ENCODE data around the gene RCAN2.

The RCAN2 gene

GRCh38 chr6:46174904-46175303 is 316.3 kb downstream of the RCAN2 start:
- TF ChIP-seq SIN3A (IDR thresholded peaks at IDR 0.05; ENCODE audit: borderline replicate concordance, insufficient read depth, low read length) (no peak), REST (IDR thresholded peaks at IDR 0.05; ENCODE audit: insufficient read depth in 1 of 2, low read depth in 2 of 2, low read length in 2 of 2) (no peak), POLR2AphosphoS5 (IDR thresholded peaks at IDR 0.05; ENCODE audit: low read depth, low read length) (no peak), FOXP2 (optimal IDR thresholded peaks at IDR 0.05; ENCODE audit: borderline replicate concordance, extremely low read depth, extremely low read length, insufficient read depth) (no peak), TAF1 (IDR thresholded peaks at IDR 0.05; ENCODE audit: borderline replicate concordance, insufficient read depth, low read length) (no peak)

DNA sequence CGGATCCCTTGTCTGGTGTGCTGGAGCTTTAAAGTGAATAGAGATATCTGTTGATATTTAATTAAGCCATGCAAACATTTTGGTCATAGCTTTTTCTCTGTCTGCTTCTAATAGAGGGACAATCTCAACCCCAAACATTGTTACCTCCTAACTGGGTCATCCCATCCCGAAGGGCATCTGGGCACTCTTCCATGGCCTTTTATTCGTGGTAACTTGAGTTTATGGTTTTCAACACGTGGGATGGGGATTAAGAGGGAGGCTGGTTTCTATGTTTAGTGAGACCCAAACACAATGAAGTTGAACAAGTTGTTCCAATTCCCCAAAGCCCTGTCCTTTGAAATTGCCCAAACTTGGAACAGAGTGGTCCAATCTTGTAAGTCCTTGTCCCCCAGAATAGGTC is 319.1 kb downstream of the RCAN2 start:
- TF ChIP-seq REST (IDR thresholded peaks at IDR 0.05; ENCODE audit: insufficient read depth in 1 of 2, low read depth in 2 of 2, low read length in 2 of 2), result no peak
- TF ChIP-seq FOXP2 (optimal IDR thresholded peaks at IDR 0.05; ENCODE audit: borderline replicate concordance, extremely low read depth, extremely low read length, insufficient read depth), result no peak
- no peak for TF ChIP-seq TAF1 (IDR thresholded peaks at IDR 0.05; ENCODE audit: borderline replicate concordance, insufficient read depth, low read length)
- no peak for TF ChIP-seq SIN3A (IDR thresholded peaks at IDR 0.05; ENCODE audit: borderline replicate concordance, insufficient read depth, low read length)
- no peak for TF ChIP-seq POLR2AphosphoS5 (IDR thresholded peaks at IDR 0.05; ENCODE audit: low read depth, low read length)

All from PFSK-1 (cell line).